Stomach (tissue), 19 donors: ENCODE data around the gene C5orf24. TPM values are rescaled to one million over a fixed set of nuclear protein-coding genes. Genes with fewer than 3 reads are reported as not detected.
A peak's percentile ranks its signal among the peaks of the same experiment; 100 is the strongest.

ENCODE experiments used
- DNase-seq, 2 donors: peaks; one replicate each; pipeline versions ENCODE4 v3.0.0 to v3.0.0-alpha.2; 2013 to 2019
- H3K27ac ChIP-seq, 5 donors: fragments of 200-600 bp in 4 of 5; sonication (generic) in 4 of 5; one replicate each; pipeline ENCODE4 v1.5.1; 2013 to 2019; ENCODE audit warnings: mild to moderate bottlenecking in 1 of 5, moderate library complexity in 1 of 5
- H3K27me3 ChIP-seq, 3 donors: fragments of 200-600 bp; sonication (generic); one replicate each; pipeline ENCODE4 v1.5.1; 2017 to 2019; ENCODE audit warnings: mixed run types in 1 of 3
- H3K36me3 ChIP-seq, 4 donors: fragments of 200-600 bp; sonication (generic); 1 replicate in 3 of 4; 2 replicates in 1 of 4; pipeline ENCODE4 v1.5.1; 2016 to 2019
- H3K4me1 ChIP-seq, 4 donors: fragments of 200-600 bp; sonication (generic); one replicate each; pipeline ENCODE4 v1.5.1; 2016 to 2019
- H3K4me3 ChIP-seq, 4 donors: fragments of 200-600 bp; sonication (generic) in 3 of 4; one replicate each; pipeline ENCODE4 v1.5.1; 2016 to 2019; ENCODE audit warnings: mild to moderate bottlenecking in 1 of 4
- H3K9me3 ChIP-seq, 4 donors: fragments of 200-600 bp; sonication (generic); one replicate each; pipeline ENCODE4 v1.5.1; 2016 to 2019
- CTCF ChIP-seq, 7 experiments: fragments of 450-650 bp in 4 of 7; fragments of 200-600 bp in 3 of 7; sonication (generic) in 3 of 7; IDR thresholded peaks; one replicate each; pipeline ENCODE4 v1.5.1; 2016 to 2019; ENCODE audit warnings: antibody characterized with exemption in 7 of 7, control low read depth in 2 of 7, mild to moderate bottlenecking in 1 of 7
- EP300 ChIP-seq: sonication (generic); formaldehyde crosslinking; IDR thresholded peaks from one replicate; pipeline ENCODE4 v1.6.1; 2017; ENCODE audit warnings: antibody characterized with exemption
- POLR2A ChIP-seq, 4 donors: fragments of 450-650 bp; IDR thresholded peaks; one replicate each; pipeline ENCODE4 v1.6.1; 2016; ENCODE audit warnings: antibody characterized with exemption in 4 of 4, control low read depth in 2 of 4, mild to moderate bottlenecking in 1 of 4, moderate library complexity in 1 of 4
- POLR2AphosphoS5 ChIP-seq, 3 donors: sonication (generic); formaldehyde crosslinking; IDR thresholded peaks; one replicate each; pipeline ENCODE4 v1.6.1; 2016; ENCODE audit warnings: antibody characterized with exemption in 3 of 3
- WGBS, 5 donors: extraction: QIAGEN DNeasy Blood & Tissue Kit in 3 of 5; methylation state at CpG; one replicate each; pipeline versions ENCODE4 v1.1.5 to v1.1.7; 2013 to 2018; 5-methylcytosine and 5-hydroxymethylcytosine counted together
- intact Hi-C: fragments of 100-400 bp; cut with DNase I; formaldehyde crosslinking; loops from one replicate; pipeline ENCODE4 v1.15.1; 2023; ENCODE audit warnings: low total_unique reads
- long read RNA-seq, 10 donors: transcript quantifications; one replicate each; lab custom pipeline, GENCODE V29; 2026
- polyA plus RNA-seq, 3 donors: library from polyadenylated mRNA; stranded (reverse); fragments of 200-250 nt; gene quantifications; one replicate each; pipeline ENCODE4 v1.2.3, GENCODE V29; 2013
- total RNA-seq, 5 donors: library from RNA; depleted of rRNA; stranded (reverse); fragments of >200 nt; gene quantifications; one replicate each; pipeline versions ENCODE4 v1.1.0 to v1.2.3, GENCODE V29; 2014 to 2016
- donor health status: healthy with polysubstance abuse.
- donor health status: Bipolar disorder and iron deficiency.
- donor health status: healthy.

The C5orf24 gene
- total RNA-seq (10 to 100 TPM; 28.6 to 54.9 (median 43.9) TPM), polyA plus RNA-seq (10 to 100 TPM; 16.0 to 17.1 (median 16.5) TPM)
- long read RNA-seq, donor 1, full-length matches to known transcripts: 8 of 8 reads
- long read RNA-seq, donor 1, partial matches to known transcripts: 0 of 8 reads
- long read RNA-seq, donor 1, other reads (novel, unspliced or antisense): 0 of 8 reads
- long read RNA-seq, donor 2, full-length matches to known transcripts: 14 of 14 reads
- long read RNA-seq, donor 2, partial matches to known transcripts: 0 of 14 reads
- long read RNA-seq, donor 2, other reads (novel, unspliced or antisense): 0 of 14 reads
- long read RNA-seq, donor 3, full-length matches to known transcripts: 12 of 12 reads
- long read RNA-seq, donor 3, partial matches to known transcripts: 0 of 12 reads
- long read RNA-seq, donor 3, other reads (novel, unspliced or antisense): 0 of 12 reads
- long read RNA-seq, donor 4: 0 reads
- long read RNA-seq, donor 5, full-length matches to known transcripts: 24 of 24 reads
- long read RNA-seq, donor 5, partial matches to known transcripts: 0 of 24 reads
- long read RNA-seq, donor 5, other reads (novel, unspliced or antisense): 0 of 24 reads
- long read RNA-seq, donor 6, full-length matches to known transcripts: 31 of 31 reads
- long read RNA-seq, donor 6, partial matches to known transcripts: 0 of 31 reads
- long read RNA-seq, donor 6, other reads (novel, unspliced or antisense): 0 of 31 reads
- long read RNA-seq, donor 7, full-length matches to known transcripts: 19 of 19 reads
- long read RNA-seq, donor 7, partial matches to known transcripts: 0 of 19 reads
- long read RNA-seq, donor 7, other reads (novel, unspliced or antisense): 0 of 19 reads
- long read RNA-seq, donor 8, full-length matches to known transcripts: 18 of 18 reads
- long read RNA-seq, donor 8, partial matches to known transcripts: 0 of 18 reads
- long read RNA-seq, donor 8, other reads (novel, unspliced or antisense): 0 of 18 reads
- long read RNA-seq, donor 9, full-length matches to known transcripts: 22 of 22 reads
- long read RNA-seq, donor 9, partial matches to known transcripts: 0 of 22 reads
- long read RNA-seq, donor 9, other reads (novel, unspliced or antisense): 0 of 22 reads
- long read RNA-seq, donor 10, full-length matches to known transcripts: 8 of 8 reads
- long read RNA-seq, donor 10, partial matches to known transcripts: 0 of 8 reads
- long read RNA-seq, donor 10, other reads (novel, unspliced or antisense): 0 of 8 reads

GRCh38 chr5:134845852-134846640 is at the start of gene C5orf24:
TSS of gene C5orf24 (plus strand) at chr5:134845968. CDS start at chr5:134854901, 8,933 bp downstream.
- 0 to 1% (median 0%) methylated on average over 49 to 84 of the region's 84 CpGs for WGBS, 5 donors
- peak; percentile 97 to 99 for DNase-seq
- peaks cover 43 to 56% (median 52%) of the 10 kb centered on the region in 4 donors for H3K4me1 ChIP-seq
- peak within 1 kb of the TSS; percentile 79 to 95 (median 91) for H3K4me3 ChIP-seq
- no peaks in the 10 kb centered on the region for H3K9me3 ChIP-seq
- peaks cover 5 to 17% (median 16%) of the 10 kb centered on the region in 4 donors for H3K36me3 ChIP-seq
- intact Hi-C loops: loop anchor here (10.0 kb wide), 1 partner anchor 59 kb away; the partner anchor contains the start of gene PCBD2
- H3K27ac ChIP-seq: peak within 1 kb of the TSS; percentile 94 to 98 (median 96)
- TF ChIP-seq CTCF (IDR thresholded peaks at IDR 0.05) (no peak), POLR2AphosphoS5 (IDR thresholded peaks at IDR 0.05) (peak; percentile 92 to 98 (median 98)), EP300 (no peak), POLR2A (IDR thresholded peaks at IDR 0.05) (peak in 2 of 4 donors; percentile 51 to 88)
- no peaks in the 10 kb centered on the region for H3K27me3 ChIP-seq

- H3K27ac ChIP-seq: no peak overlapping the region
- TF ChIP-seq POLR2AphosphoS5 (IDR thresholded peaks at IDR 0.05) (no peak), CTCF (IDR thresholded peaks at IDR 0.05) (no peak), POLR2A (IDR thresholded peaks at IDR 0.05) (no peak), EP300 (no peak)
- DNase-seq: no peak
- H3K9me3 ChIP-seq: no peaks in the 10 kb centered on the region
- intact Hi-C loops: no loop called here
- no peaks in the 10 kb centered on the region for H3K27me3 ChIP-seq
- H3K4me1 ChIP-seq: no peaks in the 10 kb centered on the region
- WGBS, 5 donors: 87 to 88% (median 87%) methylated on average over 5 of the region's 5 CpGs
- peaks cover 42 to 100% (median 97%) of the 10 kb centered on the region in 4 donors for H3K36me3 ChIP-seq
- no peak overlapping the region for H3K4me3 ChIP-seq
Measured at GRCh38 chr5:134798468-134798867, 47.3 kb upstream of the C5orf24 start.

- intact Hi-C loops: no loop called here
- H3K27ac ChIP-seq: no peak overlapping the region
- no peaks in the 10 kb centered on the region for H3K9me3 ChIP-seq
- H3K27me3 ChIP-seq: no peaks in the 10 kb centered on the region
- peaks cover 19 to 91% (median 85%) of the 10 kb centered on the region in 4 donors for H3K36me3 ChIP-seq
- DNase-seq: no peak
- WGBS, 5 donors: 81 to 90% (median 89%) methylated on average over 4 of the region's 4 CpGs
- no peaks in the 10 kb centered on the region for H3K4me1 ChIP-seq
- H3K4me3 ChIP-seq: no peak overlapping the region
- no peak for TF ChIP-seq POLR2AphosphoS5 (IDR thresholded peaks at IDR 0.05)
- TF ChIP-seq POLR2A (IDR thresholded peaks at IDR 0.05): no peak
- no peak for TF ChIP-seq EP300
- TF ChIP-seq CTCF (IDR thresholded peaks at IDR 0.05): no peak
Measured at GRCh38 chr5:134803821-134804220, 41.9 kb upstream of the C5orf24 start.
